H1 (cell line): Measurements from ENCODE around the gene DIDO1. TPM values are rescaled to one million over a fixed set of nuclear protein-coding genes. Genes with fewer than 3 reads are reported as not detected.

Experiments
- CEBPB ChIP-seq: IDR thresholded peaks from 2 replicates; pipeline ENCODE4 v1.6.1; 2012; ENCODE audit warnings: low read depth, low read length
- FOSL1 ChIP-seq: IDR thresholded peaks from 2 replicates; pipeline ENCODE4 v1.6.1; 2011; ENCODE audit warnings: mild to moderate bottlenecking, low read depth, low read length, moderate library complexity; ENCODE audit not compliant: insufficient read depth
- POU5F1 ChIP-seq: IDR thresholded peaks from 2 replicates; pipeline ENCODE4 v1.6.1; 2011; ENCODE audit warnings: low read depth, mild to moderate bottlenecking, low read length, moderate library complexity
- RFX5 ChIP-seq: IDR thresholded peaks from 2 replicates; pipeline ENCODE4 v1.6.1; 2011; ENCODE audit warnings: low read depth, low read length, improper control_type of control experiment, borderline replicate concordance
- polyA plus RNA-seq, 7 experiments: library from polyadenylated mRNA; depleted of rRNA in 3 of 7; stranded (reverse) in 5 of 7; unstranded in 2 of 7; fragments of >200 nt in 5 of 7; fragments of 200-250 nt in 2 of 7; gene quantifications; 1 replicate in 5 of 7; 2 replicates in 1 of 7; 4 replicates in 1 of 7; pipeline versions ENCODE4 v1.2.1 to v1.2.3, GENCODE V29; 2011 to 2013; ENCODE audit warnings: missing spikeins in 2 of 7, mixed read lengths in 2 of 7
- total RNA-seq: library from RNA; stranded (reverse); fragmentation: NEBNext Ultra II Directional; extraction: Animal tissue kit (Norgen Biotek cat#: 25700); gene quantifications from 2 replicates; pipeline ENCODE4 v1.2.1, GENCODE V29; 2021
- TF ChIP-seq, protein P1 (sequence below), 3 experiments: IDR thresholded peaks; 1 replicate in 2 of 3; 2 replicates in 1 of 3; pipeline versions ENCODE4 v1.5.1 to v1.6.1; 2011; ENCODE audit warnings: low read length in 3 of 3, mild to moderate bottlenecking in 3 of 3, inconsistent platforms in 2 of 3, low read depth in 1 of 3, moderate library complexity in 1 of 3; ENCODE audit not compliant: insufficient read depth in 1 of 3; ENCODE audit errors: control extremely low read depth in 1 of 3

DIDO1 gene
- total and polyA plus RNA-seq, 2 of the 8 experiments (the other 6 are each of a cell fraction or from before 2014, with no cell fraction given): 53.6 to 82.8 TPM

GRCh38 chr20:62918147-62918546, 8.2 kb downstream of the DIDO1 start (continued):
- no peak for TF ChIP-seq FOSL1
- TF ChIP-seq, protein P1, sequence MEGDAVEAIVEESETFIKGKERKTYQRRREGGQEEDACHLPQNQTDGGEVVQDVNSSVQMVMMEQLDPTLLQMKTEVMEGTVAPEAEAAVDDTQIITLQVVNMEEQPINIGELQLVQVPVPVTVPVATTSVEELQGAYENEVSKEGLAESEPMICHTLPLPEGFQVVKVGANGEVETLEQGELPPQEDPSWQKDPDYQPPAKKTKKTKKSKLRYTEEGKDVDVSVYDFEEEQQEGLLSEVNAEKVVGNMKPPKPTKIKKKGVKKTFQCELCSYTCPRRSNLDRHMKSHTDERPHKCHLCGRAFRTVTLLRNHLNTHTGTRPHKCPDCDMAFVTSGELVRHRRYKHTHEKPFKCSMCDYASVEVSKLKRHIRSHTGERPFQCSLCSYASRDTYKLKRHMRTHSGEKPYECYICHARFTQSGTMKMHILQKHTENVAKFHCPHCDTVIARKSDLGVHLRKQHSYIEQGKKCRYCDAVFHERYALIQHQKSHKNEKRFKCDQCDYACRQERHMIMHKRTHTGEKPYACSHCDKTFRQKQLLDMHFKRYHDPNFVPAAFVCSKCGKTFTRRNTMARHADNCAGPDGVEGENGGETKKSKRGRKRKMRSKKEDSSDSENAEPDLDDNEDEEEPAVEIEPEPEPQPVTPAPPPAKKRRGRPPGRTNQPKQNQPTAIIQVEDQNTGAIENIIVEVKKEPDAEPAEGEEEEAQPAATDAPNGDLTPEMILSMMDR (IDR thresholded peaks at IDR 0.05; ENCODE audit: control extremely low read depth in 1 of 3, insufficient read depth in 1 of 3, low read depth in 1 of 3, low read length in 3 of 3): no peak
- no peak for TF ChIP-seq CEBPB
- TF ChIP-seq POU5F1: no peak
- TF ChIP-seq RFX5: no peak
